ENCODE data around the gene LIN7C.

The LIN7C gene

GRCh38 chr11:27509908-27510307 lies 3.3 kb upstream of the LIN7C start:
- no peak for TF ChIP-seq REST (IDR thresholded peaks at IDR 0.05; ENCODE audit: insufficient read depth in 1 of 2, low read depth in 2 of 2, low read length in 2 of 2)

GRCh38 chr11:27507557-27508322 lies 1.2 kb upstream of the LIN7C start:
- no peak for TF ChIP-seq POLR2AphosphoS5 (IDR thresholded peaks at IDR 0.05; ENCODE audit: low read depth, low read length)
- no peak for TF ChIP-seq FOXP2 (optimal IDR thresholded peaks at IDR 0.05; ENCODE audit: borderline replicate concordance, extremely low read depth, extremely low read length, insufficient read depth)
- TF ChIP-seq REST (IDR thresholded peaks at IDR 0.05; ENCODE audit: insufficient read depth in 1 of 2, low read depth in 2 of 2, low read length in 2 of 2): no peak
- no peak for TF ChIP-seq SIN3A (IDR thresholded peaks at IDR 0.05; ENCODE audit: borderline replicate concordance, insufficient read depth, low read length)
- no peak for TF ChIP-seq TAF1 (IDR thresholded peaks at IDR 0.05; ENCODE audit: borderline replicate concordance, insufficient read depth, low read length)

GRCh38 chr11:27505781-27506180 lies 788 bp downstream of the LIN7C start:
- TF ChIP-seq TAF1 (IDR thresholded peaks at IDR 0.05; ENCODE audit: borderline replicate concordance, insufficient read depth, low read length) (no peak), POLR2AphosphoS5 (IDR thresholded peaks at IDR 0.05; ENCODE audit: low read depth, low read length) (no peak), REST (IDR thresholded peaks at IDR 0.05; ENCODE audit: insufficient read depth in 1 of 2, low read depth in 2 of 2, low read length in 2 of 2) (no peak), FOXP2 (optimal IDR thresholded peaks at IDR 0.05; ENCODE audit: borderline replicate concordance, extremely low read depth, extremely low read length, insufficient read depth) (no peak), SIN3A (IDR thresholded peaks at IDR 0.05; ENCODE audit: borderline replicate concordance, insufficient read depth, low read length) (no peak)

- TF ChIP-seq SIN3A (IDR thresholded peaks at IDR 0.05; ENCODE audit: borderline replicate concordance, insufficient read depth, low read length): no peak
- no peak for TF ChIP-seq FOXP2 (optimal IDR thresholded peaks at IDR 0.05; ENCODE audit: borderline replicate concordance, extremely low read depth, extremely low read length, insufficient read depth)
- no peak for TF ChIP-seq REST (IDR thresholded peaks at IDR 0.05; ENCODE audit: insufficient read depth in 1 of 2, low read depth in 2 of 2, low read length in 2 of 2)
- TF ChIP-seq POLR2AphosphoS5 (IDR thresholded peaks at IDR 0.05; ENCODE audit: low read depth, low read length): no peak
- no peak for TF ChIP-seq TAF1 (IDR thresholded peaks at IDR 0.05; ENCODE audit: borderline replicate concordance, insufficient read depth, low read length)
Observed at GRCh38 chr11:27504205-27504604, 2.4 kb downstream of the LIN7C start.

GRCh38 chr11:27501100-27501499 lies 5.5 kb downstream of the LIN7C start:
- TF ChIP-seq TAF1 (IDR thresholded peaks at IDR 0.05; ENCODE audit: borderline replicate concordance, insufficient read depth, low read length) (no peak), FOXP2 (optimal IDR thresholded peaks at IDR 0.05; ENCODE audit: borderline replicate concordance, extremely low read depth, extremely low read length, insufficient read depth) (no peak), REST (IDR thresholded peaks at IDR 0.05; ENCODE audit: insufficient read depth in 1 of 2, low read depth in 2 of 2, low read length in 2 of 2) (no peak), POLR2AphosphoS5 (IDR thresholded peaks at IDR 0.05; ENCODE audit: low read depth, low read length) (no peak), SIN3A (IDR thresholded peaks at IDR 0.05; ENCODE audit: borderline replicate concordance, insufficient read depth, low read length) (no peak)

Data from PFSK-1 (cell line).